ENCODE data around the gene NAV3.
"Not testable (repeated sequence)": the region's sequence is repeated elsewhere in the genome, so short reads cannot be mapped to it uniquely, and the experiment has no call there.

The NAV3 gene

GRCh38 chr12:78204926-78205325 is 374.2 kb downstream of the NAV3 start:
- no peak for DNase-seq

GRCh38 chr12:78208092-78208491 is 377.4 kb downstream of the NAV3 start:
- DNase-seq: no peak

DNA sequence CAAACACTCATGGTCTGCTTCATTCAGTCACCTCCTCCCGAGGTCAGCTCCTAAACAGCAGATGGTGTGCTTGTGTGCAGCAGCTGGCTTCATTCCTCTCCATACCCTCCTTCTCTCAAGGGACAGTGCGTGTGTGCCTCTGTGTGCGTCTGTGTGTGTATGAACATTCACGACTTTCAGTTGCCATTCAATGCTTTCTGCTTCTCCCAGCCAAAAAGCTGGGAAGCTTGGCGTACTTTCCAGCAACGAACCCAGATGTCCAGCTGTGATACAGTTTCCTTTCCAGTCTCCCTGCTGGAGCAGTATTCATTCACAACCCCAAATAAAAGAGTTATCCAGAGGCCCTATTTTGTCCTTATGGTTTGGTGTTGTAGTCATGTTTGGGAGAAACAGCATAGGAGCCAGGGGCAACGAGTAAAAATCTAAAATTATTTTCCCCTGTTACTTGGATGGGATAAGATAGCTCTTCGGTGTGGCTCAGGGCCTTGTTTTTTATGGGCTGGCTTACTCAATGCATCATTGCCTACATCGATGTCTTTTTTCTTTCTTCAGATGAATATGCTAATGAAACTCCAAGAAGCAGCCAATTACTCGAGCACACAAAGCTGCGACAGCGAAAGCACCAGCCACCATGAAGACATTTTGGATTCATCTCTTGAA is 379.3 kb downstream of the NAV3 start:
- no peak for DNase-seq

DNA sequence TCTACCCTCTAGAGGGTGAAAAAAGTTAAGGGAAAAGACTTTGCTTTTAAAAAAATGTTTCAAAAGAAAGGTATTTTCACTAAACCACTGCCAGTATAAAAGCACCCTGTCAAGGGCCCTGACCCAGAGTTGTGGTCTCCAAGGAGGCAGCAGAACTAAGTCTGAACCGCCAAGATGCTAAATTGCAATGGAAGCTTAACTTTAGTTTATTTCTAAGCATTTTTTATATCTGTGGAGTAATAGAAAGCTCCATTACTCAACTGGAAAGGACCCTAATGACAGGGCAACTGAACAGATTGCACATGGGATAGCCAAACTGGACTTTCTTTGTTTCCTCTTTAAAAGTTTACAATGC is 379.8 kb downstream of the NAV3 start:
- no peak for DNase-seq

DNA sequence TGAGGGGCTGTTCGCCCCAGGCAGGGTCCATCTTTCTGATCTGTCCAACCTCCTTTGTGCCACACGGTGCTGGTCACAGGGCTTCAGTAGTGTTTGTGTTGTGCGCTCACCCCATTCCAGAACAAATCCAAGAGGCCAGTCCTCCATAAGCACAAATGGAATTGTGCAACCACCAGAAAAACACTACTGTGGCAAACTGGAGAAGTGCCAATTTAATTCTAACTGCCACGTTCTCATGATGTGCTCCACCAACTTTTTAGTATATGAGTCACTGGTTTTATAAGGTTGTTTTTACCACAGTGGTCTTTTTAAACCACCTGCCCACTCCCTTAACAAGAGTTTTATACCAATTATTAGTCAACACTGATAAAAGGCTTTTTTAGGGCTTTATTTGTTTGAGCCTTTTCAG is 380.2 kb downstream of the NAV3 start:
- DNase-seq: no peak

GRCh38 chr12:78220811-78221210 is 390.1 kb downstream of the NAV3 start:
- DNase-seq: no peak

DNA sequence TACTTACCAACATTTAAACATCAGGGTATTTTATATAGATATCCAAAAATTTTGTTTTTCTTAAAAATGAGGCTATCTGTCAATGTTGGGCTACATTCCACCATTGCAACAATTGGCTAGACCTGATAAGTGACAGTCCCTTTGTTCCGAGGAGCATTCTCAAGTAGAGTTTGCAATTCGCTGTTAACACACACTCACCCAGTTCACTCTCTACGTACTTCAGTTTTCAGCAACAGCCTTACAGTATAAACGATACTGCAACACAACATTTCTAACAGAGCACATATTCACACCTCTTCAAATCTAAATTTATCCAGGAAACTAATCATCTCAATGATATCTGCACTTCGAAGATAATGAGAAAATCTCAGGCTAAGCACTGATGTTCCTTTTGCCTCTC is 393.5 kb downstream of the NAV3 start:
- DNase-seq: no peak

DNA sequence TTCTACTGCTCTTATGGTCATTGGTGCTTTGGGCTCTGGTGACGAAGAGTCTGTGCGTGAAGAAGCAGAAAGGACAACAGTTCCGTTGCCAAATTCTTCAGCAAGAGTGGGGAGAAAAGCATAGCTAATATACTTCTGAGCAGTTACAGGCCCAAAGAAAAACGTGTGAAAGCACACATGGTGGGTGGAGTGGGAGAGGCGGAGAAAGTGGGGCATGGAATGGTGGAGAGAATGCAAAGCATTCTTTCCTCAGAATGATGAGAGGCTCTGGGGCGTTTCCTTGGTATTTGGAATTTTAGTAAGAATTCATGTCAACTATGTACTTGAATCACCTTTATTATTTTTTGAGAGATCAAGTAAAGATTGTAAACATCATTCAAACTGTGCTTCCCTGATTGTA is 396.1 kb downstream of the NAV3 start:
- DNase-seq: no peak

DNA sequence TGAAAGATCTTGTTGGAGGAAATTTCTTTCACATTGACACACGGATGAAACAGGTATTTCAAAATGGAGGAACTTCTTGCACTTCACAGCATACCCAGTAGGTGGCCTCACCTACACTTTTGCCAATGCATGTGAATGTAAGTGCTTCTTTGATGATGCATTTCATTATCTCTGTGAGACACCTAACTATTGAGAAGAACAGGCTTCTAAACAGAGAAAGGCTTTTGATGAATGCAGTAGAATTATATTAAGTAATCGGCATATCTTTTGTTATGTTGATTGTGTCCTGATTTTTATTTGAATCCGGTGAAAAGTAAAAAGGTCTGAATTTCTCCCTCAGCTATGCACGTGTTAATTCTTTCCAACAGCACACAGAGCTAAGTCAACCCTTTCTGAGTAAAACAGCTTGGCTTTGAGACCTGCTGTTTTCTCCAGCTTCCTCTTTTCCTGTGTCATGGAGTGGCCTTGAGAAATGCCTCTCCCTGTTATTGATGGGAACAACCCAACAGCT is 399.0 kb downstream of the NAV3 start:
- peak; percentile 42 for DNase-seq

DNA sequence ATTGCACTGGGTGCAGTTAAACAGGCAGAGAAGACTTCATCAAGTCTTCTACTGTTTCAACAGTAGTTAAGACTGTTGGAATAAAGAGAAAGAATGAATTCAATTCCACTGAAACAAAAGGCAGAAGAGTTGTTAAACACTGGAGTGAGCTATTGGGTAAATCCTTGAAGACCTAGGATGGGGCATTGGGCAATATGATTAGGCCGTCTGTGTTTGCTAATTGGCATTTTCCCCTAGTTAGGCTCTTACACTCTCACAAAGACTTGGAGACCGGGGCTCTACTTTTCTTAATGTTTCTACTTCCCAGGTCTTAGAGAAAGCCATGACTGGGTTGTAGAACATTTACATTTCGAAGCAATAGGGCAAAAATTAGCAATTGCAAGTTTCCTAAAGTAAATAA is 402.1 kb downstream of the NAV3 start:
- no peak for DNase-seq

DNA sequence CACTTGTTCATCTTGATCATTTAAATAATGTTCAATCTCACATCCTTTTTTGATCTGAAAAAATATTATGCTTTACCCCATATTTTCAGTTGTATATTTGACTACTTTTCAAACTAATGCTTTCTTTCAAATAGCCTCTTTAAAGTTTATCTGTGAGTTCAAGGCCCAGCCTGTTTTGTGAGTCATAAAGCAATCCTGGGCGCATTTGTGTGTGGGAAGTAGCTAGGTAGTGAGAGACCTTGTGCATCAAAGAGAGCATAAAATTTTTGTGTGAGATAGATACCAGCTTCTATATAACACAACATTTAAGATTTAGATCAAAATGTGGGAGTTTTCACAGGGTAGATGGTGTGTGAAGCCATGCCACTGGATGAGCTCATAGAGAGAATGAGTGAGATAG is 405.6 kb downstream of the NAV3 start:
- DNase-seq: no peak

GRCh38 chr12:78239544-78239943 is 408.9 kb downstream of the NAV3 start:
- no peak for DNase-seq

DNA sequence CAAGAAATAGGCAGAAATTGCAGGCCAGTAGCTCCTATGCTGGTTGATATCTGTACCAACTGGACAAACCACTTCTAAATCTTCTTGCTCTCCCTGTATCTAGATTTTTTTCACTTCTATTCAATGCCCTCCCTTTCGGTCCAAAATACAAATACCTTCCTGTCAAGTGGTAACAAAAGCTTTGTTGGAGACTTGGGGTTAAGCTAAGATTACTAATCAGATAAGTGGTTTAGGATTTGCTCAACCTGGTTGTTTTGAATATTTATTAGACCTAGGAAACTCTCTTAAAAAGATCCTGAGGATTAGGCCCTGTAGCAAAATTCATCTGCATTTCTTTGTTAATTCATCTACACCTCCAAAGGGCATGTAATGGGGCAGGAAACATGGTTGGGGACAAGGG is 410.1 kb downstream of the NAV3 start:
- no peak for DNase-seq

DNA sequence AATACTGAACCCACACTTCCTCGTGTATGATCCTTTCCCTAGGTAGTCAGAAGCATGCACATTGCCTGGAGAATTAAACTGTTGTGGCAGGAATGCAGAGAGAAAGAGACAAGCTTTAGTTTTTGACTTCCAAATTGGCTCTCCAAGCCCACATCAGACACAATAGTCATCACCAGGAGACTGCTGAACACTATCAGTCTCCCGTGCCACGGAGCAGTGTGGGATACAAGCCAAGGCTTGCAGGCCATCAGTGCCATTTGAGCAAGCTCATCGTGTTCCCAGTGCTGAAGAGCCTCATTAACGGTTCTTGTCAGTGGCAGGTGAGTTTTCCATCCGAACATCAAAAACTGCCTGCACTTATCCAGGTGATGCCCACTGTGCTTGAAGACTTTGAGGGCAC is 410.8 kb downstream of the NAV3 start:
- no peak for DNase-seq

DNA sequence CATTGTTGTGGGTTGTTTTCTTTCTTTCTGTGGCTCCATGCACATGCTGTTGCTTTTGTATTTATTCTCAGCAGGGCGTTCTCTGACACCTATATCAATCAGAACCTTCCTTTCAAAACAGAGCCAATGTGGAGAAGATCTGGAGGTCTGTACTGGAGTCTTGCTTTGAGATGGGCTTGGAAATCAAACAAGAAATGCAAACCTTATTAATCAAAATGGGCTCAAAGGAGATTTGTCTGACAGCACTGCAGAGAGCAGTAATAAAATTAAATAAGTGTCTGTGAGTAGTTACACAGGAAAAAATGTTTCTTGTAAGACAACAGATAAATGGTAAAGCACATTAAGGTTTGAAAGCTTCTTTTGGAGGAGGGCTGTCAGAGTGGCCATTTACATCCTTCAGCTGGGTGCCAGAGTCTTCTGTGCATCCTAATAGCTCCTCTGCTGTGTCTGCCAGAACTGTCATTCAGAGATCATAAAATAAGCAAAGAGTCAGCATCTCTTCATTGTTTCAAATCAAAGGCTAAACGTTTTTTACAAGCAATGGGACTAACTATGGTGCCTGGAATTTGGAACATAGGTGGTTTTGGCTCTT is 414.3 kb downstream of the NAV3 start:
- DNase-seq: no peak

DNA sequence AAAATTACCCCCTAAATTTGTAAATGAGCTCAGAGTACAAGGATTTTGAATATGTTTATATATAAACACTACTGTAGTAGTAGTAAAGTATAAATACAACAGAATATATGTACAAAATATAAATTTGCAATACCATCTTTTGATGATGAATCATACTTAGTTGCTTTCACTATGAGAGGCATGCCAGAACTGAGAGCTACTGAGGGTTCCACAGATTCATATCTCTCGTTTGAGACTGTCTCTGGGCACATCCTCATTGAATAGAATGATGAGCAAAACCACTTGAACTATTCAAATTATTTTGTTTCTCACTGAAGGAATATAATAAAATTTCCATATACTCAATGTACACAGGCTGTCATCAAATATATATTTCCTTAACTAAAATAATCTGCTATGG is 417.6 kb downstream of the NAV3 start:
- no peak for DNase-seq

GRCh38 chr12:78249578-78249977 is 418.9 kb downstream of the NAV3 start:
- no peak for DNase-seq

DNA sequence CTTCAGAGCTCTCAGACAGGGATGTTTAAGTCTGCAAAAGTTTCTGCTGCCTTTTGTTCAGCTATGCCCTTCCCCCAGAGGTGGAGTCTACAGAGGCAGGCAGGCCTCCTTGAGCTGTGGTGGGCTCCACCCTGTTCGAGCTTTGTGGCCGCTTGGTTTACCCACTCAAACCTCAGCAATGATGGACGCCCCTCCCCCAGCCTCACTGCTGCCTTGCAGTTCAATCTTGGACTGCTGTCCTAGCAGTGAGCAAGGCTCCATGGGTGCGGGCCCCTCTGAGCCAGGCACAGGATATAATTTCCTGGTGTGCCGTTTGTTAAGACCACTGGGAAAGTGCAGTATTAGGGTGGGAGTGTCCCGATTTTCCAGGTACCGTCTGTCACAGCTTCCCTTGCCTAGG is 427.0 kb downstream of the NAV3 start:
- not testable (repeated sequence) for DNase-seq

GRCh38 chr12:78260976-78261375 is 430.3 kb downstream of the NAV3 start:
- no peak for DNase-seq

GRCh38 chr12:78261901-78262300 is 431.2 kb downstream of the NAV3 start:
- no peak for DNase-seq
